Measurements from ENCODE around the gene ZEB2. TPM values are rescaled to one million over a fixed set of nuclear protein-coding genes. Genes with fewer than 3 reads are reported as not detected.

ZEB2 gene
- polyA plus RNA-seq, 3 donors from 2014 or later: 56.5 to 115 (median 62.3) TPM

DNA sequence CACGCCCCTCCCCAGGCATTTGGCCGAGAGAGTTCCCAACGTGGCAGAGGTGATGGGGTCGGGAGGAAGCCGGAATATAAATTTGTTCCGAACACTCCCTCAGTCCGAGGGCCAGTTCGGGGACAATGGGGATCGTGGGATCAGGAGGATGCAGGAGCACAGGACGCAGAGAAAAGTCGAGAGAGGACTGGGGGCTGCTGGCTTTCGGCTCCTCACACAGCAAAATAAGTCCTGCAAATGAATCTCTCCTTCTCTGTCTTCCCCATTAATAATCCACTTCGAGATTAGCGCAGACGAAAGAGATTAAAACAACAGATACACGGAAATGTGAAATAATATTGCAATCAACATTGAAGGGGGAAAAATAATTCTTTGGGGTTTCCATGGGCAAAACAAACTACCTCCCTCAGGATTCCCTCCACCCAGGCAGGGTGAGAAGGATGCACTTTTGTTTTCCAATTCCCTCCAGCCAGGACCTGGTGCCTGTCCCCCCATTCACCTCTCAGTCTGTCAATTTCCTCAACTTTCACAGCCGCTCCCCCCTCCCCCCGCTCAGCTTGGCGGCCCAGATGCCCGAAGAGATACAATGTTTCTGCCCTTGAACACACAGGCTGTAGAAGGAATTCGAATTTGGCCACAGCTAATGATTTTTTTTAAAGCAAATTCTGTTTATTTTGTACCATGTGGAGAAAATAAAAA is 3.1 kb upstream of the ZEB2 start:
- DNase-seq: no peak
- no peaks in the 10 kb centered on the region for H3K9me3 Mint-ChIP-seq
- H3K36me3 Mint-ChIP-seq: no peaks in the 10 kb centered on the region
- H3K4me1 Mint-ChIP-seq: peaks cover 13 to 31% of the 10 kb centered on the region in 2 donors
- peak overlapping the region in 5 of 6 donors; percentile 88 to 93 (median 90) for H3K27ac Mint-ChIP-seq
- H3K27me3 Mint-ChIP-seq (ENCODE audit: low read depth in 3 of 3): peaks cover 2 to 13% (median 4%) of the 10 kb centered on the region in 3 donors
- H3K4me3 Mint-ChIP-seq: peak overlapping the region; percentile 86 to 95 (median 88)

DNA sequence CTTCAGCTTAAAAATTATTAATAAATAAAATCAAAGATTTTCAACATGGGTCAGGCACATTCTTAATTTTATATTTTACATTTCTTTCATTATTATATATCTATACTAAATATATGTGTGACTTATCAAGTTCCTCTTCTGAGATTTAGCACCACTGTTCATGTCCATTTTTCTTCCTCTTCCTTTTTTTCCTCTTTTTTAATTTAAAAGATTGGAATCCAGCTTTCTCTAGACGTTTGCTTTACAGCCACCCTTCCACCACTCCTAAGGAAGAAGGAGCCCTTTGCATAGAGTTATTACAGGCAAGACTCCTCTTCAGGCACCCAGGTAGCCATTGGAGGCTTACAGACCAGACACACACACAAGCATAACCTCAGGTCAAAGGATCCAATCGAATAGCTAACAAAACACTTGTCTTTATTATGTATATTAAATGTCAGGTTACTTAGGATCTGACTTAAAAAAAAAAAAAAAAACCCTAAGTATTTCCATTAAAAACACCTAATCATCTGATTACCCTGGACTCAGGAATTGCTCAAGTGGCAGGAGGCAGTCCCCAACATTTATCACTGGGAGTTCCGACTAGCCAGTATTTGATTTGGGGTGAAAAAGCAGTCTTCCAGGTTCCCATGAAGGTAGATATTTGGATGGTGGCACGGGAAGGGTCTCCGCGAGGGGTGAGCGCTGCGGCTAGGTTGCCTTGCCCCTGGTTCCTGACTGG is 2.4 kb upstream of the ZEB2 start:
- peak overlapping the region; percentile 86 to 95 (median 88) for H3K4me3 Mint-ChIP-seq
- no peaks in the 10 kb centered on the region for H3K9me3 Mint-ChIP-seq
- peak overlapping the region in 5 of 6 donors; percentile 47 to 93 (median 88) for H3K27ac Mint-ChIP-seq
- H3K27me3 Mint-ChIP-seq (ENCODE audit: low read depth in 3 of 3): peaks cover 6 to 13% (median 8%) of the 10 kb centered on the region in 3 donors
- peaks cover 0 to 3% (median 0%) of the 10 kb centered on the region in 3 donors for H3K36me3 Mint-ChIP-seq
- H3K4me1 Mint-ChIP-seq: peaks cover 13 to 31% of the 10 kb centered on the region in 2 donors
- DNase-seq: no peak

DNA sequence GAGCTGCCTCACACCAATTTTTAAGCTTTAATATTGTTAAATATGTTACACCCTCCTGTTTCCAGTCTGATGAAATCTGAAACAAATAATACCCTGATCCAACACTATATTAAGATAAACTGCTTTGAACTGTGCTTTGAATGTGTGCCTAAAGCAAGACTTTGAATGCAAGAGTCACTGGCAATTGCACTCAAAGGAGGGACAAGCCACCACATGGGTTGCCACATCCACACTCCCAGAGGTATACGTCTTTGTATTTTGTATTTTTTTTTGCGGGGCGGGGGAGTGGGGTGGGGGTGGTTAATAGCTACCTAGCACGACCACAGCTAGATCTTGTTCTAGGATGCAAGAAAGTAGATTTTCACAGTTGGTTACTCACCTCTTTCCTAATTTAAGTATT is 1.8 kb upstream of the ZEB2 start:
- peak overlapping the region in 4 of 6 donors; percentile 16 to 76 (median 73) for H3K27ac Mint-ChIP-seq
- H3K36me3 Mint-ChIP-seq: peaks cover 4 to 7% (median 4%) of the 10 kb centered on the region in 3 donors
- H3K9me3 Mint-ChIP-seq: no peaks in the 10 kb centered on the region
- no peak for DNase-seq
- H3K4me1 Mint-ChIP-seq: peaks cover 13 to 31% of the 10 kb centered on the region in 2 donors
- H3K4me3 Mint-ChIP-seq: peak overlapping the region in 3 of 5 donors; percentile 54 to 62 (median 57)
- H3K27me3 Mint-ChIP-seq (ENCODE audit: low read depth in 3 of 3): peaks cover 10 to 13% (median 11%) of the 10 kb centered on the region in 3 donors

DNA sequence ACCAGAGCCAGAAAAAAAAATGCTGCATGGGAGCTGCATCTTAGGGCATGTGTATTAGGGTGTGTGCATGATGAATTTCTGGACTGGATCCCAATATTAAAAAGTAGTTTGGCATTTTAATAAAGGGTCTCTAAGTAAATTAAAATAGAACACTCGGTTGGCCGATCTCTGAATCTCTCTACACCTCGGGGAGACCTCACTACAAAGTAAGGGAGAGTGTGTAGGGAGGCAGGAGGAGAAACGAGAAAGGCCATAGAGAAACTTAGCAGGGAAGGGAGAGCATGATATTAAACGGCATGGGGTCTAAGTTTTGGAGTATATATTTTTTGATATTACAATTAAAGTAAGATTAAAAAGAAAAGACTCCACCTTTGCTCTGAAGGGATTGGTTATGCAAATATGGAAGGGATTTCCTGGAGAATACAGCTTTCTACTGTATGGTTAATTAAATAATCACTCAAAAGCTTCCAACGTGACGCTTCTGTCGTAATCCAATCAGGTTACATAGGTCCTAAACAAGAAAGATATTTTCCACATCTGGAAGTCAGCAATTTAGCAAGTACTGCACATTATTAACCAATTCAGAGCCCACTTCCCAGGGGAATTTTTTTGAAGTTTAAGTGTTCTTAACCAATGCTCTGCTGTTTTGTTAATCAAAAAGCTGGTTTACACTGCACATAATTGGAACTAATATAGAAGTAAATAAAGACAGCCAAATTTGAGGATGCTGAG is 1.0 kb upstream of the ZEB2 start:
- no peak for DNase-seq
- H3K4me3 Mint-ChIP-seq: no peak overlapping the region
- H3K9me3 Mint-ChIP-seq: no peaks in the 10 kb centered on the region
- peaks cover 13 to 31% of the 10 kb centered on the region in 2 donors for H3K4me1 Mint-ChIP-seq
- peaks cover 4 to 8% (median 7%) of the 10 kb centered on the region in 3 donors for H3K36me3 Mint-ChIP-seq
- peak overlapping the region in 5 of 6 donors; percentile 61 to 88 (median 74) for H3K27ac Mint-ChIP-seq
- H3K27me3 Mint-ChIP-seq (ENCODE audit: low read depth in 3 of 3): peaks cover 15 to 18% (median 16%) of the 10 kb centered on the region in 3 donors

DNA sequence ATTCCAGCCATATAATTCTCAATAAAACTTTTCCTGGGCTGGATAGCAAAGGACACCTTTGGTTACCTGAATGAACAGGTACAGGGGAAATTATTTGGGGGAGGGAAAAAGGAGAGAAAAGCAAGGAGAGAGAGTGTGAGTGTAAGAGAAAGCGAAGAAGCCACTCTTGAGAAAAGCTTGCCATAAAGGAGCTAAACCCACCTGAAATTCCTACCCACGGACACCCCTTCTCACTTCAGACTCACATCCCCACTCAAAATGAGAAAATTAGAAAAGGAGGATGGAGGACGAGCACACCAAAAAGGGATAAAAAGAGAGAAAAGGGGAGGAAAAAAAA is 354 bp downstream of the ZEB2 start:
- H3K27ac Mint-ChIP-seq: no peak overlapping the region
- H3K36me3 Mint-ChIP-seq: peaks cover 13 to 18% (median 17%) of the 10 kb centered on the region in 3 donors
- no peaks in the 10 kb centered on the region for H3K9me3 Mint-ChIP-seq
- H3K4me1 Mint-ChIP-seq: peaks cover 15 to 39% of the 10 kb centered on the region in 2 donors
- peaks cover 21 to 29% (median 25%) of the 10 kb centered on the region in 3 donors for H3K27me3 Mint-ChIP-seq (ENCODE audit: low read depth in 3 of 3)
- no peak for DNase-seq
- H3K4me3 Mint-ChIP-seq: no peak overlapping the region

DNA sequence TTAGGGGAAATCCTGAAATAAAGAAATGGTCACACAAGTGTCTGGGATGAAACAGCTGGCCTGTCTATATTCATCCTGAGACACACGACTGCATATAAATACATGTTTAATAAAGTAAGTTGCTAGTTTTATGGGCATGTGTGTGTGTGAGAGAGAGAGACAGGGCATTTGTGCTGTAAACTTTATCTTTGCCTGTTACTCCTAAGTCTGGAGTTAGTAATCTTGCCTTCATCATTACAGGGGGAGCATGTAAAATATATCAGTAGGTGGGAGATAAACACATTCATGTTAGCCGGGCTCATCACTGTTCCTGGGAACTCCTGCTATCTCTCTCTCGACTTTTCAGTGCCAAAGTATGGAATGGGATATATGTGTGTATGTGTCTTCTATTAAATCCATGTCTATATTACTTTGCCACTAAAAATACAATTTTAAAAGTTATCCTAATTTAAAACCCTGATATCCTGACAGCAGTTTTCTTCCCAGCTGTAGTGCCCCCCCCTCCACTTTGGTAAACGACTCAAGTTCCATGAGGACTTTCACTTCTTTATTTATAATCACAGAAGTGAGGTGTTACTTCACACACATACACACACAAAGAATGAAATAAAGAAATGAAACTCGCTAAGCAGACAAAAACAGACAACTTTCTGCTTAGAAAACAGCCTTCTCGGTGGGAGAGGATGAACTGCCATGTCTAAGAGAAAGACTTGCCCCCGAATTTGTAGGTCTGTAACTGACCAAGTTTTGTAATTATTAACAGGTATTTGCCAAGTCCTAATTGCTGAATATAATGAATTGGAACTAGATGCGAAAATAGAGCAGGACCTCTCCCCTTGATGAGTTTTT is 947 bp downstream of the ZEB2 start:
- Mint-ChIP-seq H3K4me3 (no peak overlapping the region), H3K9me3 (no peaks in the 10 kb centered on the region), H3K27ac (no peak overlapping the region), H3K27me3 (ENCODE audit: low read depth in 3 of 3) (peaks cover 21 to 34% (median 28%) of the 10 kb centered on the region in 3 donors), H3K4me1 (peaks cover 19 to 44% of the 10 kb centered on the region in 2 donors), H3K36me3 (peaks cover 17 to 24% (median 23%) of the 10 kb centered on the region in 3 donors)
- DNase-seq: peak in 1 of 3 donors; percentile 46

DNA sequence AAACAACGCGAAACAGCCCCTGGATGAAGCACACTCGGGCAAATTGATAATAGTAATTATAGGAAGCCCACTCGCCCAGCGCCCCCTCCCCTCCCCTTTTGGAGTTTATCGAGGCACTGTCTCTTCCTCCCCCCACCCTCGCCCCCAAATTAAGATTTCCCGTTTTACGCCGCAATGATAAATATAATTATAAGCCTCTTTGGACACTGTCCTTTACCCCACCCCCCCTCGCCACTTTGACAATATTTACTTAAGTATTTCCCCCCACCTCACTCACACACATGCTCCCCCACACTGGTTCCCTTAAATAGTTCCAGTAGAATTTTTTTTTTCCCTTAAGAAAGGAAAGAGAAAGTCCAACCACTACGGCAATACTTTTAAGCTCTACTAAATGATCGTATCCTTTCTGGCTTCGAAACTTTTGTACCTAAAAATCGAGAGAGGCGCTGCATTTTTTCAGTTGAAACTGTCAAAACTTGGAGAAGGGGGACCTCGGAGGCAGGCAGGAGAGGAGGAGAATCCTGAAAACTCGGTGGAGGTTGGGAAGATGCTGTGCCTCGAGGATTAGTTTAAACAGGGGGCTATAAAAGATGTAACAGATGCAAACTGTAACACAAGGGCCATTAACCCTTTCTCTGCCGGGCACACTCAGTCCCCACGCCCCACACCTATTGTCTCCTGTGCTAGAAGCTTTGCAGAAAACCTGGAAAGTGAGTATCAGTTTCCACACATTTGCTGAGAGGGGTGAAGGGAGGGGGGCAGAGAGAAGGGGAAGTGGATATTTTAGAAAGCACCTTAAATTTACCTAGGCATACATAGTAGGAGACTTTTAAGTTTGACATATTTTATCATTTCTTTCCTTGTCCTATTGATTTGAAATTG is 1.8 kb downstream of the ZEB2 start:
- peaks cover 19 to 33% (median 30%) of the 10 kb centered on the region in 3 donors for H3K36me3 Mint-ChIP-seq
- H3K27me3 Mint-ChIP-seq (ENCODE audit: low read depth in 3 of 3): peaks cover 26 to 40% (median 37%) of the 10 kb centered on the region in 3 donors
- H3K9me3 Mint-ChIP-seq: no peaks in the 10 kb centered on the region
- no peak overlapping the region for H3K4me3 Mint-ChIP-seq
- peaks cover 28 to 47% of the 10 kb centered on the region in 2 donors for H3K4me1 Mint-ChIP-seq
- DNase-seq: peak in 1 of 3 donors; percentile 32
- no peak overlapping the region for H3K27ac Mint-ChIP-seq

DNA sequence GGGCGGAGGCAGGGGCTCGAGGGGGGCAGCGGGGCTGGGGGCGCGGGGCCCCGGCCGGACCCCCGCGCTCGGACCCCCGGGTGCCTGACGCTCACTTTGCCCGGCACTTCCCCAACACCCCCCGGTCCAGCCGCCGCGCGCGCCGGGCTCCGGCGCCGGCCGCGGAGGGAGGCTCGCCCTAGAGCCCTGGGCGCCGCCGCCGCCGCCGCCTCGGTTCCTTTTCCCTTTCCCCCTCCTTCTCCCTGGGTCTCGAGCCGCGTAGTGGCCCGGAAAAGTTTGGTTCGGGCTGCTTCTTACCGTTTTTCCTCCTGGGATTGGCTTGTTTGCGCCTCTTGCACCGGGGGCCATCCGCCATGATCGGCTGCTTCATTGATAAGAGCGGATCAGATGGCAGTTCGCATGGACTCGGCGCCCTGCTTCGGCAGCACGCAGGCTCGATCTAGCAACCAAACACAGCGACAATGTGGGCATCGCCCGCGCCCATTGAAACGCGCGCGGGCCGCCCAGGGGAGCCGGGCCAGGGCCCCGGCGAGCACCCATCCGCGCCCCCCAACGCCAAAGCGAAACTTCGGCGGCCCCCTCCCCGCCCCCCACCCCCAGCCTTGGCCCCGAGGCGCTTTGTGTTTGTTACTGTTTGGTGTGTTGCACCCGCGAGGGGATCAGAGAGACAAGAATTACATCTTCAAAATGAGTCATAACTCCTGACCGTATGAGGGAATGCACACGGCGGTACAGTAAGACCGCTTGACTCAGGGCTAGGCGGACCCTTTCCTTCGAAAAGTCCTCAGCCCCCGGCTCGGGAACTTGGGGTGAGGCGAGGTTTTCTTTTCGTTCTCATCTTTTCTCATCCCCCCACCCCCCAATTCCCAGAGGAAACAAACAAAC is 2.7 kb downstream of the ZEB2 start:
- Mint-ChIP-seq H3K4me3 (no peak overlapping the region), H3K9me3 (no peaks in the 10 kb centered on the region), H3K27ac (no peak overlapping the region), H3K27me3 (ENCODE audit: low read depth in 3 of 3) (peaks cover 24 to 44% (median 40%) of the 10 kb centered on the region in 3 donors), H3K36me3 (peaks cover 23 to 40% (median 39%) of the 10 kb centered on the region in 3 donors), H3K4me1 (peaks cover 36 to 47% of the 10 kb centered on the region in 2 donors)
- peak; percentile 72 to 81 (median 75) for DNase-seq

DNA sequence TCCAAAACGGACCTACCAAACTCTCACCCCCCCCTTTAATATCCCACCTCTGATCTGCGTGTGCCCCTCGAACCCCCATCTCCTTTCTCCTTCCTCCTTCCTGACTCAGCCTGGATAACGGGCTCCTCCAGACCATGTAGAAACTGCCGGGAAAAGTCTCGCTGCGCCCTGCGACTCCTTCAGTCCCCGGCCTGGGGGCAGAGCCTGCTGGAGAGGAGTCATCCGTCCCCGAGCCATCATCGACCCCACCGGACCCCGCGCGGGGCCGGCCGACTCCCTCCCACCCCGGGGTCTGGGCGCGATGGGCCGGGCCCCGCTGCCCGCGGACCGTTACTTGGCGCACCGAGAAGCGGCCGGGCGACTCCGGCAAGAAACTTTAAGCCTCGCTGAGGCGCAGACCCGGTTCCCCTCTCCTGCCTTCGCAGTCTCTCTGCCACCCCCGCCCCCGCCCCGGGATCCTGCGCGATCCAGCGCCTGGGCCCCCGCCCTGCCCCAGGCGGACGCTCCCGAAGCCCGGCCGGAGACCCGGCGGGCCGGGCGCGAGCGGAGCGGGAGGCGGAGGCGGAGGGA is 3.4 kb downstream of the ZEB2 start:
- H3K4me1 Mint-ChIP-seq: peaks cover 44 to 50% of the 10 kb centered on the region in 2 donors
- peak overlapping the region; percentile 86 to 98 (median 94) for H3K4me3 Mint-ChIP-seq
- H3K27me3 Mint-ChIP-seq (ENCODE audit: low read depth in 3 of 3): peaks cover 23 to 52% (median 45%) of the 10 kb centered on the region in 3 donors
- H3K9me3 Mint-ChIP-seq: no peaks in the 10 kb centered on the region
- no peak for DNase-seq
- peak overlapping the region in 5 of 6 donors; percentile 93 to 100 (median 98) for H3K27ac Mint-ChIP-seq
- peaks cover 24 to 40% (median 40%) of the 10 kb centered on the region in 3 donors for H3K36me3 Mint-ChIP-seq

DNA sequence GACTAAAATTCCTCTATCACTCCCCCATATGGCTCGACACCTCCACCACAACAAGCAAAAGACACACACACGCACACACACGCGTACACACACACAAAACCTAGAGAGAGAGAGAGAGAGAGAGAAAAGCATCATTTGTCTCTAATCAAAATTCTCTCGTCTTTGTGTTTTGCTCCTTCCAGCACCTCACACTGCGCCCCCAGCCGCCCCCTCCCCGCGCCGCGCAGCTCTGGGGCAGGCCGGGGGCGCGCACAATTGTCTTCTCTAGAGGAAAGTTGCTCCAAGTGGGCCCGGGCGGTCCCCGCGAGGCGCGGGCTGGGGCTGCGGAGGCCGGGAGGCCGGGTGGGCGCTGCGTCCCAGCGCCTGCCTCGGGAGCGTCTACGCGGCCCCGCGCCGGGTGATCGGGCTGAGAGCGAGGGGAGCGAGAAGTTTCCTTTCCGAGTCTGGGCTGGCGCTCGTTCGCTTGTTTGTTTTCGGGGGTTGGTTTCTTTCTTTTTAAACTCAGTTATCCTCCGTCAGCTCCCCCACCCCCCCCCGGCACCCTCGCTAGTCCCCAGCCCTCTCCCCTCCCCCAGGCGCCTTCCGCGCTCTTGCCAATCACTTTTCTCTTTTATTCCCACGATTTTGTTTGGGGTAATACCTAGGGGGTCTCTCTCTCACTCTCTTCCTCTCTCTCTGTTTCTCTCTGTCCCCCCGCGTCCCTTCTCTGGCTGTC is 4.1 kb downstream of the ZEB2 start:
- H3K9me3 Mint-ChIP-seq: no peaks in the 10 kb centered on the region
- peaks cover 50 to 53% of the 10 kb centered on the region in 2 donors for H3K4me1 Mint-ChIP-seq
- H3K27ac Mint-ChIP-seq: peak overlapping the region in 5 of 6 donors; percentile 97 to 100 (median 99)
- peaks cover 26 to 58% (median 51%) of the 10 kb centered on the region in 3 donors for H3K27me3 Mint-ChIP-seq (ENCODE audit: low read depth in 3 of 3)
- DNase-seq: peak; percentile 71 to 82 (median 75)
- H3K4me3 Mint-ChIP-seq: peak overlapping the region; percentile 86 to 98 (median 95)
- peaks cover 24 to 40% (median 40%) of the 10 kb centered on the region in 3 donors for H3K36me3 Mint-ChIP-seq

Data from immature natural killer cell (primary cell).